Gastroesophageal sphincter (tissue), 4 donors: ENCODE data around the gene SATB1. TPM values are rescaled to one million over a fixed set of nuclear protein-coding genes. Genes with fewer than 3 reads are reported as not detected.

Experiments
- ATAC-seq: fragments of 150-250 bp; one replicate; pipeline ENCODE4 v1.9.1; 2016; ENCODE audit warnings: mild to moderate bottlenecking, moderate library complexity
- H3K27ac ChIP-seq, 4 donors: fragments of 200-600 bp; sonication (generic) in 3 of 4; 1 replicate in 3 of 4; 2 replicates in 1 of 4; pipeline ENCODE4 v1.5.1; 2016 to 2019
- H3K27me3 ChIP-seq: fragments of 200-600 bp; sonication (generic); one replicate; pipeline ENCODE4 v1.5.1; 2019
- H3K36me3 ChIP-seq, 2 donors: fragments of 200-600 bp; sonication (generic); one replicate each; pipeline ENCODE4 v1.5.1; 2019; ENCODE audit warnings: control low read depth in 1 of 2
- H3K4me1 ChIP-seq, 3 donors: fragments of 200-600 bp; sonication (generic); 1 replicate in 2 of 3; 2 replicates in 1 of 3; pipeline ENCODE4 v1.5.1; 2016 to 2019; ENCODE audit warnings: control low read depth in 2 of 3
- H3K4me3 ChIP-seq, 2 donors: fragments of 200-600 bp; sonication (generic); one replicate each; pipeline ENCODE4 v1.5.1; 2019; ENCODE audit warnings: mild to moderate bottlenecking in 1 of 2, moderate library complexity in 1 of 2
- H3K9me3 ChIP-seq, 3 donors: fragments of 200-600 bp; sonication (generic); one replicate each; pipeline ENCODE4 v1.5.1; 2017 to 2019; ENCODE audit warnings: control low read depth in 2 of 3
- EP300 ChIP-seq: sonication (generic); formaldehyde crosslinking; IDR thresholded peaks from one replicate; pipeline ENCODE4 v1.6.1; 2017; ENCODE audit warnings: antibody characterized with exemption, mild to moderate bottlenecking
- POLR2A ChIP-seq, 2 donors: fragments of 450-650 bp; IDR thresholded peaks; one replicate each; pipeline ENCODE4 v1.6.1; 2017; ENCODE audit warnings: antibody characterized with exemption in 2 of 2, mild to moderate bottlenecking in 2 of 2, moderate library complexity in 1 of 2
- POLR2AphosphoS5 ChIP-seq: sonication (generic); formaldehyde crosslinking; IDR thresholded peaks from one replicate; pipeline ENCODE4 v1.6.1; 2017; ENCODE audit warnings: antibody characterized with exemption
- WGBS, 2 donors: methylation state at CpG; one replicate each; pipeline ENCODE4 v1.1.5; 2018; ENCODE audit warnings: low coverage in 1 of 2; 5-methylcytosine and 5-hydroxymethylcytosine counted together
- total RNA-seq, 4 donors: library from RNA; depleted of rRNA; stranded (reverse); fragments of >200 nt; gene quantifications; one replicate each; pipeline ENCODE4 v1.1.0, GENCODE V29; 2016
- TF ChIP-seq, protein P1 (sequence below), 4 experiments: fragments of 200-600 bp in 2 of 4; fragments of 450-650 bp in 2 of 4; sonication (generic) in 1 of 4; IDR thresholded peaks; one replicate each; pipeline ENCODE4 v1.5.1; 2017 to 2019; ENCODE audit warnings: antibody characterized with exemption in 4 of 4, mild to moderate bottlenecking in 2 of 4, moderate library complexity in 2 of 4

Gene SATB1
- total RNA-seq, 4 donors from 2014 or later: 41.5 to 61.2 (median 48.7) TPM

DNA sequence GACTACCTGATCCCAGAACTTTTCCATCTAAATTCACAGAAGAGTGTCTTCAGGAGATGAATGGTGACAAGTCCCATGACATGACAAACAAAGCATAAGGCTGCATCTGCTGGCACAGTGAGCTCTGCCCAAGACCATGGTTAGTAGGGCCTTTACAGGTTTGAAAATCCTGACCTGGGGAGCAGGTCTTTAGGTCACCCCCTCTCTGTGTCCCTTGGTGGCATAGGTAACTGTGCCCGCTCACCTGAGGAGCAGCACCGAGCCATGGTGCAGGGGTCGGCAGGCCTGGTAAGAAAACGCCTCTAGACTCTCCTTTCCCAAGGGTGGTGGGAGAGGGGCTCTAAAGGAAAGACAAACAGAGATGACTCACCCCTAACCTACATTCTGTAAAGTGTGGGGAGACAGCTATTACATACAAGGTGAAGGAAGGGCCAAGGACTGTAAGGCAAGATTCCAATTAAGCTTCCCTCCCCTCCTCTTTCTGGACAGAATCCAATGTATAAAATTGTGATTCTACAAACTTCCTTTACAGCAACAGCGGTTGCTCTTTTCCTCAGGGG, 74.0 kb downstream of the SATB1 start:
- TF ChIP-seq POLR2A (IDR thresholded peaks at IDR 0.05): no peak
- TF ChIP-seq EP300: no peak
- TF ChIP-seq, protein P1, sequence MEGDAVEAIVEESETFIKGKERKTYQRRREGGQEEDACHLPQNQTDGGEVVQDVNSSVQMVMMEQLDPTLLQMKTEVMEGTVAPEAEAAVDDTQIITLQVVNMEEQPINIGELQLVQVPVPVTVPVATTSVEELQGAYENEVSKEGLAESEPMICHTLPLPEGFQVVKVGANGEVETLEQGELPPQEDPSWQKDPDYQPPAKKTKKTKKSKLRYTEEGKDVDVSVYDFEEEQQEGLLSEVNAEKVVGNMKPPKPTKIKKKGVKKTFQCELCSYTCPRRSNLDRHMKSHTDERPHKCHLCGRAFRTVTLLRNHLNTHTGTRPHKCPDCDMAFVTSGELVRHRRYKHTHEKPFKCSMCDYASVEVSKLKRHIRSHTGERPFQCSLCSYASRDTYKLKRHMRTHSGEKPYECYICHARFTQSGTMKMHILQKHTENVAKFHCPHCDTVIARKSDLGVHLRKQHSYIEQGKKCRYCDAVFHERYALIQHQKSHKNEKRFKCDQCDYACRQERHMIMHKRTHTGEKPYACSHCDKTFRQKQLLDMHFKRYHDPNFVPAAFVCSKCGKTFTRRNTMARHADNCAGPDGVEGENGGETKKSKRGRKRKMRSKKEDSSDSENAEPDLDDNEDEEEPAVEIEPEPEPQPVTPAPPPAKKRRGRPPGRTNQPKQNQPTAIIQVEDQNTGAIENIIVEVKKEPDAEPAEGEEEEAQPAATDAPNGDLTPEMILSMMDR (IDR thresholded peaks at IDR 0.05): no peak
- TF ChIP-seq POLR2AphosphoS5: no peak
- 100% methylated on average over 1 to 2 of the region's 5 CpGs for WGBS, 2 donors
- H3K9me3 ChIP-seq: no peaks in the 10 kb centered on the region

DNA sequence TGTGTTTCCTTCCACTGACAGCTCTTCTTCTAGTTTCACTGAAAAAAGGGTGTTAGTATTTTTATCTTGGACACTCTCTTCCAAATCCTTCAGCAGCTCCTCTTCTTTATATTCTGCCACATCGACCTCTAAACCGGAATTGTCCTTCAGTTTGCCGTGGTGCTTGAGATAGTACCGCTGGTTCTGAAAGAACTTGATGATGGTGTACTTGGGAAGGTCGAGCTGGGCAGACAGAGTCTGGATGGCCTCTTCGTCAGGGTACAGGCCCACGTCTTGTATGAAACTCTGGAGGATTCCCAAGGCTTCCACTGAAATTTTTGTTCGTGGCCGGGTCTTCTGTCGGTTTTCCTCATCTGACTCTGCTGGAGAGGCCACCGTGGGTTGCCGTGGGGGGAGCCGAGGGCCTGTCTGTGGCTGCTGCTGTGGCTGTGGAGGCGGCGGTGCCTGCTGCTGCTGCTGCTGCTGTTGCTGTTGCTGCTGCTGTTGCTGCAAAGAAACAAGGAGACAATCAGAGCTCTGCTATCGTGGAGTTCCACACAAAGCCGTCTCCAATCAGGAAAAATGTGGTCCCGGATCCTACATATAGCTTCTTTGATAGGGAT, 75.8 kb downstream of the SATB1 start:
- Histone ChIP-seq H3K27ac (no peak overlapping the region), H3K36me3 (peaks cover 0 to 43% of the 10 kb centered on the region in 2 donors), H3K4me1 (no peaks in the 10 kb centered on the region), H3K4me3 (no peak overlapping the region), H3K9me3 (no peaks in the 10 kb centered on the region), H3K27me3 (no peaks in the 10 kb centered on the region)
- 88 to 100% methylated on average over 7 to 13 of the region's 18 CpGs for WGBS, 2 donors
- ATAC-seq: no peak
- TF ChIP-seq, protein P1 (IDR thresholded peaks at IDR 0.05): no peak
- TF ChIP-seq POLR2A (IDR thresholded peaks at IDR 0.05): no peak
- no peak for TF ChIP-seq POLR2AphosphoS5
- no peak for TF ChIP-seq EP300

More for the DNA sequence above, 74.0 kb downstream of the SATB1 start:
- Histone ChIP-seq H3K36me3 (peaks cover 0 to 43% of the 10 kb centered on the region in 2 donors), H3K27ac (no peak overlapping the region), H3K4me1 (no peaks in the 10 kb centered on the region), H3K27me3 (no peaks in the 10 kb centered on the region), H3K4me3 (no peak overlapping the region)
- ATAC-seq: no peak

DNA sequence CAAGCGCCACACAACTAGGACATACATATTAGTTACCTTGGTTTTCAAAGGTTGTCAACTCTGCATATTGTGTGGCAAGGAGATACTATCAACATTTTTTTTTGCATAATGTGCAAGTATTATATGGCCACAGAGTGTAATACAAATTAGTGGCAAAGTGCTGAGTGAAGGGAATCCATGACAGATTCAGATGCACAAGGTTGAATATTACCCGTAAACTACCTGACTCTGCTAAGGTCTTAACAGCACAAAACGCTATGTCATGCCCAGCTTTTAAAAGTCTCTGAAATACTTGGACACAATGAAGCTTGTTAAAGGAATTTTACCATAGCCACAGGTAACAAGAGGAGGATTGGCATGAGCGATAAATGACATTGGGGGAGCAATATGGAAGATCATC, 79.0 kb downstream of the SATB1 start:
- H3K27ac ChIP-seq: no peak overlapping the region
- no peak overlapping the region for H3K4me3 ChIP-seq
- TF ChIP-seq, protein P1 (IDR thresholded peaks at IDR 0.05): no peak
- TF ChIP-seq POLR2A (IDR thresholded peaks at IDR 0.05): no peak
- TF ChIP-seq POLR2AphosphoS5: no peak
- no peak for TF ChIP-seq EP300
- WGBS, 2 donors: 93 to 98% methylated on average over 4 of the region's 4 CpGs
- no peaks in the 10 kb centered on the region for H3K4me1 ChIP-seq
- H3K9me3 ChIP-seq: no peaks in the 10 kb centered on the region
- no peak for ATAC-seq
- H3K27me3 ChIP-seq: no peaks in the 10 kb centered on the region
- peaks cover 0 to 32% of the 10 kb centered on the region in 2 donors for H3K36me3 ChIP-seq

DNA sequence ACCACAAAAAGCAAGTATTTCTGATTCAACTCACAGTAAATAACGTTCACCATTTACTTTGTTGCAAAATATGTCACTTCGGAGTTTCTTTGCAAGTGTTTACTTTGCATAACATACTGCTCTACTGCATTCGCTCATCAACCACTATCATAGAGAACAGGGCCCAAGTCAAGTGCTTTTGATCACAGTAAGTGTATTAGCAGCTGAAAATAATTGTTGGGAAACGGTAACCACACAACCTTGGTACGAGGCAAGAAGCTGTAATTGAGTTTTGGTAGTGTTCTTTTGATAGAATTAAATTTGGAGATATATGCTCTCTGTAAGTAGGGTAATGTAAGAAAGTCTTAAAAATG, 80.1 kb downstream of the SATB1 start:
- 49 to 52% methylated on average over 5 of the region's 5 CpGs for WGBS, 2 donors
- Histone ChIP-seq H3K9me3 (no peaks in the 10 kb centered on the region), H3K27me3 (no peaks in the 10 kb centered on the region), H3K4me3 (no peak overlapping the region), H3K4me1 (no peaks in the 10 kb centered on the region), H3K36me3 (peaks cover 0 to 21% of the 10 kb centered on the region in 2 donors), H3K27ac (no peak overlapping the region)
- TF ChIP-seq, protein P1 (IDR thresholded peaks at IDR 0.05): no peak
- TF ChIP-seq POLR2AphosphoS5 (no peak), EP300 (no peak), POLR2A (IDR thresholded peaks at IDR 0.05) (no peak)
- no peak for ATAC-seq

DNA sequence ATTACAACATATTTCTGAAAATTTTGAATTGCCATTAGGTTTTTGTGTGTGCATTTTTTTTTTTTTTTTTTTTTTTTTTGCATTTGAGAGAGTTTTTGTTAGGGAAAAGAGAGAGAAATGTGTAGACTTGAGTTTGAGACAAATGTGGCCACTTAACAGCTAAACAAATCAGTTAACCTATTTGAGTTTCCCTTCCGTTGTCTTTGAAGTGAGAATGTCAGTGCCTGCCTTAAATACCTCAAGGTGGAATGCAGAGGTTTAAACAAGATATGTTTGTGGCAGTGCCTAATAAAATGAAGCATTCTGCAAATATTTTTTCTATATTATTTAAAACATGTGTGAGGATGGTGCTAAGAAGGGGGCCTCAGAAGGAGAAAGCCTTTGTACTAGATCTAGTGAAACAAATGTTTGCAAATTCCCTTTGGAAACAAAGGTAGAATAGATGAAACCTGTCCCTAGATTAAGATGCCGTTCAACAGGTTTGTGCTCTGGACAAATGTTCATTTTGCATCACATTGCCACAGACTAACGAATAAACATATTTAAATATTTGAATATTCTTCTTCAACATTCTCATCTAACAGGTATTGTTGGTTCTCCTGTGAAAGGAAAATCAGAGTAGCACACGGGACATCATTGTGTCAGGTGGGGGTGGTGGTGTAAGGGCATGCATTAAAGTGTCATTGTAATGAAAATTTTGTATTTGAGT, 80.7 kb downstream of the SATB1 start:
- TF ChIP-seq, protein P1 (IDR thresholded peaks at IDR 0.05): no peak
- H3K27ac ChIP-seq: no peak overlapping the region
- H3K4me3 ChIP-seq: no peak overlapping the region
- no peaks in the 10 kb centered on the region for H3K4me1 ChIP-seq
- WGBS, 2 donors: 58 to 77% methylated on average over 4 of the region's 4 CpGs
- peaks cover 0 to 16% of the 10 kb centered on the region in 2 donors for H3K36me3 ChIP-seq
- no peak for ATAC-seq
- H3K27me3 ChIP-seq: no peaks in the 10 kb centered on the region
- H3K9me3 ChIP-seq: no peaks in the 10 kb centered on the region
